Measurements from ENCODE around the gene SLC8A1. TPM values are rescaled to one million over a fixed set of nuclear protein-coding genes. Genes with fewer than 3 reads are reported as not detected.
A peak's percentile ranks its signal among the peaks of the same experiment; 100 is the strongest.

The SLC8A1 gene
- total RNA-seq, 1 donor = 39.1 TPM

DNA sequence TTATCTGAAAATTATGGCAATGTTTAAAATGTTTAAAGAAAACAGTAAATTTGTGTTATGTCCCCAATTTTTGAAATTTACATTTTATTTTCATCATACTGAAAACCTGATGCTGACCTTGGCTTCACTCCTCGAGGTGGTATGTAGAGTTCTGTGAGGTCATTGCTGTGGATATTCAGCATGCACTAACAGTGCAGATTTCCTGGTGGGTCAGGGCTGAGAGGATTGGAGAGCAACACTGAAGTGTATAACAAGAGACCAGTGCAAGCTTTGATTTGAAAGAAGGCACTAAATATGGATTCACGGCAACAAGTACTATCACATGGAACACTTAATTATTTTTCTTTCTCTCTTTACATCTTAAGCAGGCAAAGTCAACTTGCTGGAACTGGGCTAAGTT is 134.1 kb downstream of the SLC8A1 start:
- H3K4me3 ChIP-seq (ENCODE audit: low read depth, low read length) = no peak overlapping the region
- TF ChIP-seq, protein P1, sequence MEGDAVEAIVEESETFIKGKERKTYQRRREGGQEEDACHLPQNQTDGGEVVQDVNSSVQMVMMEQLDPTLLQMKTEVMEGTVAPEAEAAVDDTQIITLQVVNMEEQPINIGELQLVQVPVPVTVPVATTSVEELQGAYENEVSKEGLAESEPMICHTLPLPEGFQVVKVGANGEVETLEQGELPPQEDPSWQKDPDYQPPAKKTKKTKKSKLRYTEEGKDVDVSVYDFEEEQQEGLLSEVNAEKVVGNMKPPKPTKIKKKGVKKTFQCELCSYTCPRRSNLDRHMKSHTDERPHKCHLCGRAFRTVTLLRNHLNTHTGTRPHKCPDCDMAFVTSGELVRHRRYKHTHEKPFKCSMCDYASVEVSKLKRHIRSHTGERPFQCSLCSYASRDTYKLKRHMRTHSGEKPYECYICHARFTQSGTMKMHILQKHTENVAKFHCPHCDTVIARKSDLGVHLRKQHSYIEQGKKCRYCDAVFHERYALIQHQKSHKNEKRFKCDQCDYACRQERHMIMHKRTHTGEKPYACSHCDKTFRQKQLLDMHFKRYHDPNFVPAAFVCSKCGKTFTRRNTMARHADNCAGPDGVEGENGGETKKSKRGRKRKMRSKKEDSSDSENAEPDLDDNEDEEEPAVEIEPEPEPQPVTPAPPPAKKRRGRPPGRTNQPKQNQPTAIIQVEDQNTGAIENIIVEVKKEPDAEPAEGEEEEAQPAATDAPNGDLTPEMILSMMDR (IDR thresholded peaks at IDR 0.05; ENCODE audit: insufficient read depth, low read length) = no peak
- DNase-seq (ENCODE audit: low read depth) = peak; percentile 23

DNA sequence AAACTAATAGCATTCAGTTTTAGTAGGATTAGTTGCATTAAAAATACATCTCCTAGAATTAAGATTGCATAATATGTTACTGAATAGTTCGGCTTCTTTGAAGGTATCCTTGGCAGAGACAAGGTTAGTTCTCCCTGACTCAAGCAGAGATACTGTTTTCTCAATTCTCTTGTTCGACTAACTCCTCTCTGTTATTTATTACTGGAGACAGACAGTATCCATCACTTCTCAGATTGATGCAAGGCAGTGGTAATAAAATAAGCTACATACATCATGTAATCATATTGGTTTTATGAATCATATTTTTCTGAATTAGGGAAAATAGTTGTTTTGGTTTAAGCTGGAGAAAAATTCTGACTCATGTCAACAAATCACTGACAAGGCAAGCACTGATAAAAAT is 134.8 kb downstream of the SLC8A1 start:
- peak; percentile 58 for DNase-seq (ENCODE audit: low read depth)
- no peak overlapping the region for H3K4me3 ChIP-seq (ENCODE audit: low read depth, low read length)
- TF ChIP-seq, protein P1 (IDR thresholded peaks at IDR 0.05; ENCODE audit: insufficient read depth, low read length) = no peak

DNA sequence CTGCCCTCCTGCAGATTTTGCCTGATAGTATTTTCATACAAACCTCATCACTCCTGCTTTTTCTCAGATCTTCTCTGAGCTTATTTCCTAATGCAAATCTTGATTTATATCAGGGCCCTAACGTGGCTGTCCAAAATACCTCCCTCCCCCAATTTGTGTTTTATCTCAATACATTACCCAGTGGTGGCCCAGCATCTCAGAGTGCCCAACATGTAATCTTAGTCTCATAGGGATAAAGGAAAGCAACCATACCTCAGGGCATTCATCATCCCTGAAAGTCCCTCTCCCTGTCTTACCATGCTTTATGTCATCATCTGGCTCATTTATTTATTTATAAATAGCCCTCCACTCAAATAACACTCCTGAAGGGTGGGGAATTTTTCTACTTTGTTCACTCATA is 135.3 kb downstream of the SLC8A1 start:
- H3K4me3 ChIP-seq (ENCODE audit: low read depth, low read length) = no peak overlapping the region
- DNase-seq (ENCODE audit: low read depth) = peak; percentile 12
- TF ChIP-seq, protein P1 (IDR thresholded peaks at IDR 0.05; ENCODE audit: insufficient read depth, low read length) = no peak

DNA sequence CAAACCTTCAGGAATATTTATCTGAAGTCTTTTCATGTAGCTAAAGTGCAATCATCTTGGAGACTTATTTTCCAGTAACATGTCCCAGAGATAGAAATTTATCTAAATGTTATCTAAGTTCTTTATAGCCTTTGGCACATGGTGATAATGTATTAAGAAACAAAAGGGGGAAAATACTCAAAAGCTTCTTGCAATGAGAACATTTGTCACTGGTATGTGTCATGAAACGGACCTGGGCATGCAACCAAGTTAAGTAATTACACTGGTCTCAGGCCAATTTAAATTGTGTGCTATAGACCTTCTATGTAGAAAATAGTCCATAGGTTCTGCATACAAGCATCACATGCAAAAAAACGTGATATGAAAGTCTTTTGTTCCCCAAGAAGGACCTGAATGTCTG is 136.2 kb downstream of the SLC8A1 start:
- TF ChIP-seq, protein P1 (IDR thresholded peaks at IDR 0.05; ENCODE audit: insufficient read depth, low read length) = no peak
- peak; percentile 86 for DNase-seq (ENCODE audit: low read depth)
- H3K4me3 ChIP-seq (ENCODE audit: low read depth, low read length) = no peak overlapping the region

- no peak overlapping the region for H3K4me3 ChIP-seq (ENCODE audit: low read depth, low read length)
- DNase-seq (ENCODE audit: low read depth) = no peak
- TF ChIP-seq, protein P1 (IDR thresholded peaks at IDR 0.05; ENCODE audit: insufficient read depth, low read length) = no peak
Measured at GRCh38 chr2:40311026-40311425, 140.9 kb downstream of the SLC8A1 start.

DNA sequence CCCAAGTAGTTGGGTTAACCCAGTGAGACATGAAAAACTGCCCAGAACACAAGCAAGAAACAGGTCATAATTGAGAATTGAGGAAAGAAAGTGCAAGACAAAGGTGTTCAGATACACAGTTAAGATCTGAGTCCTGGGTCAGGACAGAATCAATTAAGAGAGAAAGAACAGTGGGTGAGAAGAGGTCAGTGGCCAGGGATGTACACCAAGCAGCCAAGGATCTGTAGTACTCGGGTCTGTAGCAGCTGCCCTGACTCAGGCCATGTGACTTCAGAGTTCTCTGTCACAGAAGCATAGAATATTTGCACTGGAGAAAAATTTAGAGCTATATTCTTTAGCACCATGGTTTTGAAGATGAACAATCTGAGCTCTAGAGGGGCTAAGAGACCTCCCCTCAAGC is 141.6 kb downstream of the SLC8A1 start:
- H3K4me3 ChIP-seq (ENCODE audit: low read depth, low read length) = no peak overlapping the region
- no peak for DNase-seq (ENCODE audit: low read depth)
- TF ChIP-seq, protein P1 (IDR thresholded peaks at IDR 0.05; ENCODE audit: insufficient read depth, low read length) = no peak

GRCh38 chr2:40304340-40304739 is 147.6 kb downstream of the SLC8A1 start:
- no peak overlapping the region for H3K4me3 ChIP-seq (ENCODE audit: low read depth, low read length)
- no peak for DNase-seq (ENCODE audit: low read depth)
- TF ChIP-seq, protein P1 (IDR thresholded peaks at IDR 0.05; ENCODE audit: insufficient read depth, low read length) = no peak
